Stimulated activated CD8-positive, alpha-beta memory T cell treated with anti-CD3 and anti-CD28 coated beads, Interleukin-4, amount 100 ng/mL, for 48 hours (primary cell): ENCODE data around the gene IRGQ.
A peak's percentile ranks its signal among the peaks of the same experiment; 100 is the strongest.

Experiments
- DNase-seq: peaks from one replicate; pipeline ENCODE4 v3.0.0-alpha.2; 2020

IRGQ gene

GRCh38 chr19:43534816-43535761 is 60.8 kb downstream of the IRGQ start:
- DNase-seq = peak; percentile 54
